Measurements from ENCODE around the gene RELL1.
A peak's percentile ranks its signal among the peaks of the same experiment; 100 is the strongest.

Gene RELL1

GRCh38 chr4:37562592-37562991 lies 123.6 kb downstream of the RELL1 start:
- peak in 1 of 2 donors; percentile 78 for DNase-seq (ENCODE audit: low read depth in 2 of 2)
- no peak overlapping the region for H3K4me3 ChIP-seq (replicated peaks in 1 of 2; ENCODE audit: low read depth in 2 of 2, low read length in 2 of 2)
- TF ChIP-seq, protein P1, sequence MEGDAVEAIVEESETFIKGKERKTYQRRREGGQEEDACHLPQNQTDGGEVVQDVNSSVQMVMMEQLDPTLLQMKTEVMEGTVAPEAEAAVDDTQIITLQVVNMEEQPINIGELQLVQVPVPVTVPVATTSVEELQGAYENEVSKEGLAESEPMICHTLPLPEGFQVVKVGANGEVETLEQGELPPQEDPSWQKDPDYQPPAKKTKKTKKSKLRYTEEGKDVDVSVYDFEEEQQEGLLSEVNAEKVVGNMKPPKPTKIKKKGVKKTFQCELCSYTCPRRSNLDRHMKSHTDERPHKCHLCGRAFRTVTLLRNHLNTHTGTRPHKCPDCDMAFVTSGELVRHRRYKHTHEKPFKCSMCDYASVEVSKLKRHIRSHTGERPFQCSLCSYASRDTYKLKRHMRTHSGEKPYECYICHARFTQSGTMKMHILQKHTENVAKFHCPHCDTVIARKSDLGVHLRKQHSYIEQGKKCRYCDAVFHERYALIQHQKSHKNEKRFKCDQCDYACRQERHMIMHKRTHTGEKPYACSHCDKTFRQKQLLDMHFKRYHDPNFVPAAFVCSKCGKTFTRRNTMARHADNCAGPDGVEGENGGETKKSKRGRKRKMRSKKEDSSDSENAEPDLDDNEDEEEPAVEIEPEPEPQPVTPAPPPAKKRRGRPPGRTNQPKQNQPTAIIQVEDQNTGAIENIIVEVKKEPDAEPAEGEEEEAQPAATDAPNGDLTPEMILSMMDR (IDR thresholded peaks at IDR 0.05; ENCODE audit: low read depth, low read length), result no peak

- DNase-seq (ENCODE audit: low read depth in 2 of 2), result peak; percentile 26 to 78
- H3K4me3 ChIP-seq (replicated peaks in 1 of 2; ENCODE audit: low read depth in 2 of 2, low read length in 2 of 2), result no peak overlapping the region
- TF ChIP-seq, protein P1 (IDR thresholded peaks at IDR 0.05; ENCODE audit: low read depth, low read length), result no peak
Measured at GRCh38 chr4:37561803-37562207, 124.4 kb downstream of the RELL1 start.

DNA sequence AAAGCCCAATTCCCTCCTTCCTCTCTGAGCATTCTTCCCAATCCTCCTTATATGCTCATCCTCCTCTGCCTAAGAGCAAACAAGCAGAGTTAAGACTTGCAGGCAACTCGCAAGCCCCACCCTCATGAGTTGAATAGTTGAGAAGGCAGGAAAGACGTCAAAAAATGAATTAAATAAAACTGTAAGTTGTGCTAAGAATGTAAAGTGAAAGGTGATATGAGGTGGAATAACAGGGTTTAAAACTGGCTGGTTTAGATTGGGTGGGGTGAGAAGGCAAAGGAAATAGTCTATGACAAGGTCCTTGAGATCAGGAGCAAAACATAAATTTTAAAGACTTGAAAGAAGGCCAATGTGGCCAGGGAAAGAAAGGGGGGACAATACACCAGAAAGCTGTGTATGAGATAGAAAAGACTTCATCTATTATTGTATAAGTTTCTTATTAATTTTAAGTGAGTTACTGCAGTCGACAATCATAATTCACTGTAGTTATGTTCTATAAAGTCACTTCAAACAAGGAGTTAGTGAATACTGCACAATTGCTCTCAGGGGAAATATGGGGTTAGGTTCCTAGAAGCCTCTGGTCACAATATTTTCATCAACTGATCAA lies 124.9 kb downstream of the RELL1 start:
- DNase-seq (ENCODE audit: low read depth in 2 of 2), result no peak
- TF ChIP-seq, protein P1 (IDR thresholded peaks at IDR 0.05; ENCODE audit: low read depth, low read length), result no peak
- no peak overlapping the region for H3K4me3 ChIP-seq (replicated peaks in 1 of 2; ENCODE audit: low read depth in 2 of 2, low read length in 2 of 2)

Measured in cardiac fibroblast (primary cell).